ENCODE results near the gene DVL1.

- TF ChIP-seq ZNF274 (IDR thresholded peaks at IDR 0.05; ENCODE audit: low read depth, low read length) (no peak), SUZ12 (IDR thresholded peaks at IDR 0.05; ENCODE audit: extremely low read depth, insufficient read depth, insufficient read length) (no peak)
Measured at GRCh38 chr1:1321477-1321876, 27.7 kb downstream of the DVL1 start.

All from NT2/D1 (cell line).